Thyroid gland (tissue), 4 donors: ENCODE results near the gene ATP2B1.

ENCODE experiments used
- POLR2A ChIP-seq, 2 donors: fragments of 450-650 bp; IDR thresholded peaks; one replicate each; pipeline ENCODE4 v1.6.1; 2017; ENCODE audit warnings: antibody characterized with exemption in 2 of 2, mild to moderate bottlenecking in 2 of 2, moderate library complexity in 1 of 2
- TF ChIP-seq, protein P1 (sequence below), 6 experiments: fragments of 200-600 bp in 3 of 6; fragments of 450-650 bp in 3 of 6; sonication (generic) in 3 of 6; IDR thresholded peaks; one replicate each; pipeline ENCODE4 v1.5.1; 2016 to 2019; ENCODE audit warnings: antibody characterized with exemption in 6 of 6, mild to moderate bottlenecking in 2 of 6, inconsistent platforms in 1 of 6, moderate library complexity in 1 of 6

GRCh38 chr12:89674326-89674942 lies 34.2 kb downstream of the ATP2B1 start:
- TF ChIP-seq, protein P1, sequence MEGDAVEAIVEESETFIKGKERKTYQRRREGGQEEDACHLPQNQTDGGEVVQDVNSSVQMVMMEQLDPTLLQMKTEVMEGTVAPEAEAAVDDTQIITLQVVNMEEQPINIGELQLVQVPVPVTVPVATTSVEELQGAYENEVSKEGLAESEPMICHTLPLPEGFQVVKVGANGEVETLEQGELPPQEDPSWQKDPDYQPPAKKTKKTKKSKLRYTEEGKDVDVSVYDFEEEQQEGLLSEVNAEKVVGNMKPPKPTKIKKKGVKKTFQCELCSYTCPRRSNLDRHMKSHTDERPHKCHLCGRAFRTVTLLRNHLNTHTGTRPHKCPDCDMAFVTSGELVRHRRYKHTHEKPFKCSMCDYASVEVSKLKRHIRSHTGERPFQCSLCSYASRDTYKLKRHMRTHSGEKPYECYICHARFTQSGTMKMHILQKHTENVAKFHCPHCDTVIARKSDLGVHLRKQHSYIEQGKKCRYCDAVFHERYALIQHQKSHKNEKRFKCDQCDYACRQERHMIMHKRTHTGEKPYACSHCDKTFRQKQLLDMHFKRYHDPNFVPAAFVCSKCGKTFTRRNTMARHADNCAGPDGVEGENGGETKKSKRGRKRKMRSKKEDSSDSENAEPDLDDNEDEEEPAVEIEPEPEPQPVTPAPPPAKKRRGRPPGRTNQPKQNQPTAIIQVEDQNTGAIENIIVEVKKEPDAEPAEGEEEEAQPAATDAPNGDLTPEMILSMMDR (IDR thresholded peaks at IDR 0.05), result no peak
- no peak for TF ChIP-seq POLR2A (IDR thresholded peaks at IDR 0.05)
